Measurements from ENCODE around the gene FAM117B. TPM values are rescaled to one million over a fixed set of nuclear protein-coding genes. Genes with fewer than 3 reads are reported as not detected.

Gene FAM117B
- 10 to 100 TPM in 2 of 4 donors, 1 to 10 TPM in 2; 6.7 to 15.6 (median 9.4) TPM for total RNA-seq

DNA sequence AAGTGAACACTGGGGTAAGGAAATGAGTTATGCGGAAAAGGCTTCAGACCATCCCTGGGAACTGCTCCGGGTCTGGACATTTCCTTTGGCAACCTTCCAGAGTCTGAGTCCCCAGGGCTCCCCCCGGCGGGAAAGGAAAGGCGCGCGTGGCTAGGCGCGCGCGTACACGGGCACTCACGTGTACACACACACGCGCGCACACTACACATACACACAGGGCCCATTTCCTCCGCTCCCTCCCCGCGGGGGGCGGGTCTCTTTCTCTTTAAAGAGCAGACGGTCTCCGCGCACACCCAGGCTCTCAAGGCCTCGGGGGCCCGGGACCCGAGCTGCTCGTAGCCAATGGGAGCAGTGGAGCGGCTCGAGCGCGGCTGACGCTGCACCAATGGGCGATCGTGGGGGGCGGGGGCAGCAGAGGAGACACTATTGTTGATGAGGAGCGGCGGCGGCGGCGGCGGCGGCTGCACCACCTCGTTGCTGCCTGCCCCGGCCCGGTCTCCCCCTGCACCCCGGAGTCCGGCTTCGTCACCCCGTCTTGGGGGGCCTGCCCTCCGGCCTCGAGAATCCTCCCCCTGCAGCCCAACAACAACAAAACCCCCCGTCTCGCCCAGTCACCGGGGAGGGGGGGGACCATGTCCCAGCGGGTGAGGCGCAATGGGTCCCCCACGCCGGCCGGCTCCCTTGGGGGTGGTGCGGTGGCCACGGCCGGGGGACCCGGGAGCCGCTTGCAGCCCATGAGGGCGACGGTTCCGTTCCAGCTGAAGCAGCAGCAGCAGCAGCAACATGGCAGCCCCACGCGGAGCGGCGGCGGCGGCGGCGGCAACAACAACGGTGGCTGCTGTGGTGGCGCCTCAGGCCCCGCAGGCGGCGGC is at the start of gene FAM117B:
Gene FAM117B, plus strand, starts transcription at position 414 of the 872 bp plus-strand sequence. Its CDS starts 219 bp downstream, at position 633.
- TF ChIP-seq, protein P1, sequence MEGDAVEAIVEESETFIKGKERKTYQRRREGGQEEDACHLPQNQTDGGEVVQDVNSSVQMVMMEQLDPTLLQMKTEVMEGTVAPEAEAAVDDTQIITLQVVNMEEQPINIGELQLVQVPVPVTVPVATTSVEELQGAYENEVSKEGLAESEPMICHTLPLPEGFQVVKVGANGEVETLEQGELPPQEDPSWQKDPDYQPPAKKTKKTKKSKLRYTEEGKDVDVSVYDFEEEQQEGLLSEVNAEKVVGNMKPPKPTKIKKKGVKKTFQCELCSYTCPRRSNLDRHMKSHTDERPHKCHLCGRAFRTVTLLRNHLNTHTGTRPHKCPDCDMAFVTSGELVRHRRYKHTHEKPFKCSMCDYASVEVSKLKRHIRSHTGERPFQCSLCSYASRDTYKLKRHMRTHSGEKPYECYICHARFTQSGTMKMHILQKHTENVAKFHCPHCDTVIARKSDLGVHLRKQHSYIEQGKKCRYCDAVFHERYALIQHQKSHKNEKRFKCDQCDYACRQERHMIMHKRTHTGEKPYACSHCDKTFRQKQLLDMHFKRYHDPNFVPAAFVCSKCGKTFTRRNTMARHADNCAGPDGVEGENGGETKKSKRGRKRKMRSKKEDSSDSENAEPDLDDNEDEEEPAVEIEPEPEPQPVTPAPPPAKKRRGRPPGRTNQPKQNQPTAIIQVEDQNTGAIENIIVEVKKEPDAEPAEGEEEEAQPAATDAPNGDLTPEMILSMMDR (IDR thresholded peaks at IDR 0.05), result no peak
- TF ChIP-seq POLR2A (IDR thresholded peaks at IDR 0.05), result peak in 3 of 4 donors; percentile 39 to 94 (median 77)
- no peaks in the 10 kb centered on the region for H3K9me3 ChIP-seq
- WGBS, 2 donors, result 0 to 1% methylated on average over 12 of the region's 80 CpGs
- intact Hi-C loops (cut with DNase I), result no loop called here
- no peaks in the 10 kb centered on the region for H3K27me3 ChIP-seq
- H3K4me3 ChIP-seq, result peak within 1 kb of the TSS; percentile 94 to 98 (median 96)
- peaks cover 10 to 38% (median 21%) of the 10 kb centered on the region in 3 donors for H3K4me1 ChIP-seq
- H3K36me3 ChIP-seq, result no peaks in the 10 kb centered on the region
- H3K27ac ChIP-seq, result peak within 1 kb of the TSS; percentile 92 to 98 (median 98)
- DNase-seq, result peak; percentile 99

DNA sequence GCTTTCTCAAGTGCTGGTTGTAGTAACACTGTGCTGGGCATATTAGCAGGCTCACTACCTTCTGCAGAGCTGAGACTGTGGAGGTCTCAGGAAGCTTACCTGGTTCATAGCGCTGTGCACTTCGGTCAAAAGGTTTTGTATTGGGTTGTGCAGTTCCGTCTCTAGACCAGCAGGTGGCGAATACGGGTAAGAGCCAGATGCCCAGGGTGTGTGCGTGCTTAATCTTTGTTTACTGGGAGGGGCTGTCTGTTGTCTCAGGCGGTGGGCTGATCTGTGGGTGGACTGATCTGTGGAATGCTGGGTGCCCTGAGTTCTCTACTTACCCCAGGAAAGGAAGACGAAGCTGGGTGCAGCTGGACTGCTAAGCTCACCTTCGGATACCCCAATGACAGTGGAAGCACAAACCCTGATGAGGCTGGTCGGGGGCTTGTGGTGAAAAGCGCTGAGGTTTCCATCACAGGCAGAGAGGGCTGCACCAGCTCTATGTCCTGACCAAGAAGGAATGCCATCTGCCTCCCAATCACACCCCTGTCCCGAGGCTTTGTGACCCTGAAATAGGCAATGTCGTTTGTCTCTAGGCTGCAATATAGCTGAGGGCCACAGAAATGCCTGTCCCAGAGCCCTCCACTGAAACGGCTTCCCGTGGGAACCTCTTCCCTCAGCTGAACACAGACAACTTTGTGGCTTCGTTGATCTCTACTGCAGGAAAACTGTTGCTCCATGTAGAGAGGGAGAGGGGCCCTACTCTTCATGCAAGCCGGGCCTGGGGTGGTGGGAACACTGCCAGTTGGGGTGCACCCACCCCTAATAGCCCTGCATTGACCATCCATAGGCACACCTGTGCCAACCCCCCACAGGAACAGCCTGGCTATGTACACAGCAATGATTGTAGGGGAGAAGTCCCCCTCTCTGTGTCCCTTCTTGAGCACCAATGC is 45.9 kb upstream of the FAM117B start:
- 17 to 50% methylated on average over 6 to 7 of the region's 17 CpGs for WGBS, 2 donors
- Histone ChIP-seq H3K36me3 (no peaks in the 10 kb centered on the region), H3K4me3 (peak overlapping the region in 1 of 4 donors; percentile 48)

GRCh38 chr2:202589582-202589949 is 45.2 kb upstream of the FAM117B start:
- Histone ChIP-seq H3K4me3 (no peak overlapping the region), H3K36me3 (no peaks in the 10 kb centered on the region), H3K9me3 (no peaks in the 10 kb centered on the region), H3K4me1 (peaks cover 8 to 16% (median 10%) of the 10 kb centered on the region in 3 donors), H3K27me3 (no peaks in the 10 kb centered on the region), H3K27ac (no peak overlapping the region)
- TF ChIP-seq, protein P1 (IDR thresholded peaks at IDR 0.05), result no peak
- no peak for TF ChIP-seq POLR2A (IDR thresholded peaks at IDR 0.05)
- WGBS, 2 donors, result 93 to 100% methylated on average over 3 to 4 of the region's 4 CpGs
- DNase-seq, result no peak
- intact Hi-C loops (cut with DNase I), result no loop called here

More for the DNA sequence above, 45.9 kb upstream of the FAM117B start:
- Histone ChIP-seq H3K9me3 (peaks cover 0 to 6% (median 5%) of the 10 kb centered on the region in 3 donors), H3K27me3 (no peaks in the 10 kb centered on the region), H3K27ac (no peak overlapping the region), H3K4me1 (peaks cover 8 to 12% (median 10%) of the 10 kb centered on the region in 3 donors)
- intact Hi-C loops (cut with DNase I), result no loop called here
- TF ChIP-seq, protein P1 (IDR thresholded peaks at IDR 0.05), result peak; percentile 88 to 98 (median 95)
- no peak for TF ChIP-seq POLR2A (IDR thresholded peaks at IDR 0.05)
- DNase-seq, result peak; percentile 3

DNA sequence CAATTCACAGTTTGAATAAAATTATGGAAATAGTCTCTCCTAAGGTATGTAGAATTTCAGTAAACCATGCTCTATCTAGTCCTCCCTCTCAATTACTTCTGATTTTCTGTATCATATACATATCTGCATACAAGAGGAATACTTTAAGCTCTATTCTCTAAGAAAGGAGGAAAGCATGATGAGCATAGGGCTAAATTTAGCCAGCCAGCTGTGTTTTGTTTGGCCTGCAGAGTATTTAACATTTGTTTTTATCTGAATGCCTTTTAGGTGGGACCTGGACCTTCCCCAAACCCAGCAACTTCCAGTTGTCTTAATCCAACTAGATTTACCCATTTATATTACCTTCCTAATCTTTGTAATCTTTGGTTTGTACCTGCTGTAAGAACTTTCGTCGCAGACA is 42.2 kb upstream of the FAM117B start:
- Histone ChIP-seq H3K4me3 (no peak overlapping the region), H3K36me3 (no peaks in the 10 kb centered on the region), H3K9me3 (no peaks in the 10 kb centered on the region), H3K27ac (no peak overlapping the region), H3K27me3 (no peaks in the 10 kb centered on the region), H3K4me1 (peaks cover 8 to 21% (median 10%) of the 10 kb centered on the region in 3 donors)
- 83 to 100% methylated on average over 2 of the region's 2 CpGs for WGBS, 2 donors
- TF ChIP-seq POLR2A (IDR thresholded peaks at IDR 0.05), result no peak
- TF ChIP-seq, protein P1 (IDR thresholded peaks at IDR 0.05), result no peak
- intact Hi-C loops (cut with DNase I), result no loop called here
- no peak for DNase-seq

Measured in esophagus squamous epithelium (tissue), 5 donors.